Liver (tissue), 9 donors: Measurements from ENCODE around the gene SPTBN4. TPM values are rescaled to one million over a fixed set of nuclear protein-coding genes. Genes with fewer than 3 reads are reported as not detected.

Experiments
- DNase-seq: peaks from one replicate; pipeline ENCODE4 v3.0.0-alpha.2; 2017; ENCODE audit warnings: low spot score
- H3K27ac ChIP-seq, 2 donors: one replicate each; pipeline ENCODE4 v1.7.0; 2013; ENCODE audit warnings: inconsistent platforms in 2 of 2, low read length in 2 of 2, control low read depth in 1 of 2, low read depth in 1 of 2, mild to moderate bottlenecking in 1 of 2
- H3K27me3 ChIP-seq, 4 donors: one replicate each; pipeline versions ENCODE4 v1.6.1 to v1.7.0; 2013; ENCODE audit warnings: low read length in 3 of 4, inconsistent platforms in 1 of 4, mild to moderate bottlenecking in 1 of 4, moderate library complexity in 1 of 4; ENCODE audit not compliant: control insufficient read depth in 4 of 4, insufficient read depth in 4 of 4
- H3K36me3 ChIP-seq, 4 donors: one replicate each; pipeline versions ENCODE4 v1.6.1 to v1.7.0; 2013; ENCODE audit warnings: low read length in 3 of 4, mild to moderate bottlenecking in 3 of 4, low read depth in 1 of 4, moderate library complexity in 1 of 4; ENCODE audit not compliant: control insufficient read depth in 4 of 4, insufficient read depth in 3 of 4
- H3K4me1 ChIP-seq, 4 donors: one replicate each; pipeline versions ENCODE4 v1.6.1 to v1.7.0; 2013; ENCODE audit warnings: low read length in 3 of 4, mild to moderate bottlenecking in 3 of 4, moderate library complexity in 1 of 4; ENCODE audit not compliant: control insufficient read depth in 4 of 4, insufficient read depth in 4 of 4
- H3K4me3 ChIP-seq, 3 donors: one replicate each; pipeline versions ENCODE4 v1.6.1 to v1.7.0; 2013; ENCODE audit warnings: low read length in 3 of 3, control low read depth in 1 of 3, low read depth in 1 of 3, mild to moderate bottlenecking in 1 of 3
- H3K9ac ChIP-seq, 2 donors: one replicate each; pipeline ENCODE4 v1.7.0; 2013; ENCODE audit warnings: low read length in 2 of 2, mild to moderate bottlenecking in 2 of 2, moderate library complexity in 2 of 2, control low read depth in 1 of 2, low read depth in 1 of 2
- H3K9me3 ChIP-seq, 4 donors: one replicate each; pipeline versions ENCODE4 v1.6.1 to v1.7.0; 2013; ENCODE audit warnings: low read length in 3 of 4; ENCODE audit not compliant: control insufficient read depth in 4 of 4
- CTCF ChIP-seq: fragments of 150-350 bp; IDR thresholded peaks from 2 replicates; pipeline ENCODE4 v1.5.1; 2017; ENCODE audit warnings: improper control_type of control experiment, low read depth, low read length; ENCODE audit not compliant: missing input control
- EGR1 ChIP-seq, 2 donors: IDR thresholded peaks; 2 replicates each; pipeline ENCODE4 v1.6.1; 2016 to 2018; ENCODE audit warnings: antibody characterized with exemption in 2 of 2, low read depth in 2 of 2
- FOXA1 ChIP-seq: IDR thresholded peaks from 2 replicates; pipeline ENCODE4 v1.6.1; 2016; ENCODE audit warnings: antibody characterized with exemption
- FOXA2 ChIP-seq: IDR thresholded peaks from 2 replicates; pipeline ENCODE4 v1.6.1; 2016; ENCODE audit warnings: antibody characterized with exemption
- GABPA ChIP-seq, 2 donors: IDR thresholded peaks in 1 of 2; conservative IDR thresholded peaks in 1 of 2; 2 replicates each; pipeline ENCODE4 v1.6.1; 2016; ENCODE audit warnings: antibody characterized with exemption in 2 of 2, mild to moderate bottlenecking in 1 of 2, moderate library complexity in 1 of 2
- HNF4A ChIP-seq, 2 donors: conservative IDR thresholded peaks; 2 replicates each; pipeline ENCODE4 v1.6.1; 2016; ENCODE audit warnings: antibody characterized with exemption in 2 of 2, mild to moderate bottlenecking in 2 of 2
- HNF4G ChIP-seq: IDR thresholded peaks from 2 replicates; pipeline ENCODE4 v1.6.1; 2016; ENCODE audit warnings: antibody characterized with exemption
- JUND ChIP-seq, 2 donors: IDR thresholded peaks; 2 replicates each; pipeline ENCODE4 v1.6.1; 2016; ENCODE audit warnings: antibody characterized with exemption in 2 of 2
- NR2F2 ChIP-seq: IDR thresholded peaks from 2 replicates; pipeline ENCODE4 v1.6.1; 2016; ENCODE audit warnings: antibody characterized with exemption
- RAD21 ChIP-seq, 2 donors: IDR thresholded peaks; 2 replicates each; pipeline ENCODE4 v1.6.1; 2016; ENCODE audit warnings: antibody characterized with exemption in 2 of 2, mild to moderate bottlenecking in 2 of 2
- RXRA ChIP-seq, 2 donors: IDR thresholded peaks; 2 replicates each; pipeline ENCODE4 v1.6.1; 2017 to 2018; ENCODE audit warnings: antibody characterized with exemption in 2 of 2, mild to moderate bottlenecking in 1 of 2
- SP1 ChIP-seq: IDR thresholded peaks from 2 replicates; pipeline ENCODE4 v1.6.1; 2018; ENCODE audit warnings: antibody characterized with exemption, mild to moderate bottlenecking
- TAF1 ChIP-seq: conservative IDR thresholded peaks from 2 replicates; pipeline ENCODE4 v1.6.1; 2016; ENCODE audit warnings: antibody characterized with exemption, mild to moderate bottlenecking
- YY1 ChIP-seq: IDR thresholded peaks from 2 replicates; pipeline ENCODE4 v1.6.1; 2016; ENCODE audit warnings: antibody characterized with exemption, mild to moderate bottlenecking
- ZBTB33 ChIP-seq: IDR thresholded peaks from 2 replicates; pipeline ENCODE4 v1.6.1; 2016; ENCODE audit warnings: antibody characterized with exemption
- WGBS: extraction: QIAGEN DNeasy Blood & Tissue Kit; methylation state at CpG from one replicate; pipeline ENCODE4 v1.1.7; 2013; 5-methylcytosine and 5-hydroxymethylcytosine counted together
- polyA plus RNA-seq, 2 donors: library from polyadenylated mRNA; stranded (reverse) in 1 of 2; unstranded in 1 of 2; fragments of 200-250 nt in 1 of 2; fragments of >200 nt in 1 of 2; fragmentation: Nextera tagmentation in 1 of 2; extraction: Ambion mirVana in 1 of 2; gene quantifications; one replicate each; pipeline versions ENCODE4 v1.2.1 to v1.2.3, GENCODE V29; 2013 to 2015
- total RNA-seq, 2 donors: library from RNA; depleted of rRNA; stranded (reverse); fragments of >200 nt; gene quantifications; one replicate each; pipeline ENCODE4 v1.2.3, GENCODE V29; 2014
- TF ChIP-seq, protein P1 (sequence below): IDR thresholded peaks from 2 replicates; pipeline ENCODE4 v1.6.1; 2016; ENCODE audit warnings: antibody characterized with exemption, mild to moderate bottlenecking
- TF ChIP-seq, protein P2 (sequence below): IDR thresholded peaks from 2 replicates; pipeline ENCODE4 v1.6.1; 2016; ENCODE audit warnings: antibody characterized with exemption
- TF ChIP-seq, protein P3 (sequence below): IDR thresholded peaks from 2 replicates; pipeline ENCODE4 v1.6.1; 2016; ENCODE audit warnings: antibody characterized with exemption
- donor health status: healthy.
- donor health status: healthy.
- donor health status: healthy.
- donor health status: healthy.
- donor health status: healthy.

SPTBN4 gene
- total and polyA plus RNA-seq, 4 donors, result 0.13 to 1.1 (median 0.62) TPM

DNA sequence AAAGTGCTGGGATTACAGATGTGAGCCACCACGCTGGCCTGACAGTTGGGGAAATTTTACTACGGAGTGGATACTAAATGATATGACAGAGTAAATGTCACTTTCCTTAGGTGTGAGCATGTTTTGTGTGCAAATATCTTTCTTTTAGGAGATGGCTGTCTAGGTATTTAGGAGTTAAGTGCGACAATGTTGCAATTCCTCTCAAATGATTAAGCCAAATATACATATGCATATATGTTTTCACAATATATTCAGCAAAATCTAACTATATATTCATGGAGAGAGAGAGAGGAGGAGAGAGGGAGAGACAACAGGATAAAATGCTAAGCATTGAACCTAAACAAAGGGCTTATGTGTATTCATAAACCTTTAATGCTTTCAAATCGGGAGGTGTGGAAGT lies 17.3 kb upstream of the SPTBN4 start:
- H3K4me3 ChIP-seq, result no peak overlapping the region
- WGBS, result 93% methylated on average over 4 of the region's 4 CpGs
- peaks cover 0 to 3% (median 3%) of the 10 kb centered on the region in 4 donors for H3K4me1 ChIP-seq
- no peak overlapping the region for H3K9ac ChIP-seq
- no peak for DNase-seq
- no peaks in the 10 kb centered on the region for H3K27me3 ChIP-seq
- no peaks in the 10 kb centered on the region for H3K9me3 ChIP-seq
- H3K36me3 ChIP-seq, result peaks cover 7 to 25% (median 19%) of the 10 kb centered on the region in 4 donors
- TF ChIP-seq SP1, result no peak
- TF ChIP-seq, protein P1, sequence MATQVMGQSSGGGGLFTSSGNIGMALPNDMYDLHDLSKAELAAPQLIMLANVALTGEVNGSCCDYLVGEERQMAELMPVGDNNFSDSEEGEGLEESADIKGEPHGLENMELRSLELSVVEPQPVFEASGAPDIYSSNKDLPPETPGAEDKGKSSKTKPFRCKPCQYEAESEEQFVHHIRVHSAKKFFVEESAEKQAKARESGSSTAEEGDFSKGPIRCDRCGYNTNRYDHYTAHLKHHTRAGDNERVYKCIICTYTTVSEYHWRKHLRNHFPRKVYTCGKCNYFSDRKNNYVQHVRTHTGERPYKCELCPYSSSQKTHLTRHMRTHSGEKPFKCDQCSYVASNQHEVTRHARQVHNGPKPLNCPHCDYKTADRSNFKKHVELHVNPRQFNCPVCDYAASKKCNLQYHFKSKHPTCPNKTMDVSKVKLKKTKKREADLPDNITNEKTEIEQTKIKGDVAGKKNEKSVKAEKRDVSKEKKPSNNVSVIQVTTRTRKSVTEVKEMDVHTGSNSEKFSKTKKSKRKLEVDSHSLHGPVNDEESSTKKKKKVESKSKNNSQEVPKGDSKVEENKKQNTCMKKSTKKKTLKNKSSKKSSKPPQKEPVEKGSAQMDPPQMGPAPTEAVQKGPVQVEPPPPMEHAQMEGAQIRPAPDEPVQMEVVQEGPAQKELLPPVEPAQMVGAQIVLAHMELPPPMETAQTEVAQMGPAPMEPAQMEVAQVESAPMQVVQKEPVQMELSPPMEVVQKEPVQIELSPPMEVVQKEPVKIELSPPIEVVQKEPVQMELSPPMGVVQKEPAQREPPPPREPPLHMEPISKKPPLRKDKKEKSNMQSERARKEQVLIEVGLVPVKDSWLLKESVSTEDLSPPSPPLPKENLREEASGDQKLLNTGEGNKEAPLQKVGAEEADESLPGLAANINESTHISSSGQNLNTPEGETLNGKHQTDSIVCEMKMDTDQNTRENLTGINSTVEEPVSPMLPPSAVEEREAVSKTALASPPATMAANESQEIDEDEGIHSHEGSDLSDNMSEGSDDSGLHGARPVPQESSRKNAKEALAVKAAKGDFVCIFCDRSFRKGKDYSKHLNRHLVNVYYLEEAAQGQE, result no peak
- no peak for TF ChIP-seq FOXA1
- TF ChIP-seq GABPA (IDR thresholded peaks at IDR 0.05 in 1 of 2, conservative IDR thresholded peaks at IDR 0.05 in 1 of 2), result no peak
- no peak for TF ChIP-seq RAD21 (IDR thresholded peaks at IDR 0.05)
- no peak for TF ChIP-seq HNF4A (conservative IDR thresholded peaks at IDR 0.05)
- TF ChIP-seq HNF4G, result no peak
- no peak for TF ChIP-seq YY1
- no peak for TF ChIP-seq RXRA (IDR thresholded peaks at IDR 0.05)
- no peak for TF ChIP-seq FOXA2
- TF ChIP-seq, protein P2, sequence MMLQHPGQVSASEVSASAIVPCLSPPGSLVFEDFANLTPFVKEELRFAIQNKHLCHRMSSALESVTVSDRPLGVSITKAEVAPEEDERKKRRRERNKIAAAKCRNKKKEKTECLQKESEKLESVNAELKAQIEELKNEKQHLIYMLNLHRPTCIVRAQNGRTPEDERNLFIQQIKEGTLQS, result no peak
- TF ChIP-seq TAF1, result no peak
- TF ChIP-seq EGR1 (IDR thresholded peaks at IDR 0.05; ENCODE audit: low read depth in 2 of 2), result no peak
- no peak for TF ChIP-seq NR2F2
- no peak for TF ChIP-seq CTCF
- TF ChIP-seq JUND (IDR thresholded peaks at IDR 0.05), result no peak
- TF ChIP-seq ZBTB33, result no peak
- TF ChIP-seq, protein P3, sequence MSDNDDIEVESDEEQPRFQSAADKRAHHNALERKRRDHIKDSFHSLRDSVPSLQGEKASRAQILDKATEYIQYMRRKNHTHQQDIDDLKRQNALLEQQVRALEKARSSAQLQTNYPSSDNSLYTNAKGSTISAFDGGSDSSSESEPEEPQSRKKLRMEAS, result no peak
- H3K27ac ChIP-seq, result no peak overlapping the region
